Left lobe of liver (tissue), 2 donors: ENCODE data around the gene PASK. TPM values are rescaled to one million over a fixed set of nuclear protein-coding genes. Genes with fewer than 3 reads are reported as not detected.

Experiments used
- ATAC-seq: fragments of 200-7000 bp; cut with Tn5 transposase; one replicate; pipeline ENCODE4 v1.9.1; 2020; ENCODE audit warnings: mild to moderate bottlenecking, moderate library complexity
- DNase-seq: peaks from one replicate; pipeline ENCODE4 v3.0.0-alpha.2; 2020; ENCODE audit warnings: low spot score
- total RNA-seq: library from RNA; stranded (reverse); gene quantifications from one replicate; pipeline ENCODE4 v1.2.1, GENCODE V29; 2021
- donor health status: DM: no; HTN: no; CAD: no; lungs with moderate emphysema.
- donor health status: DM: no; HTN: yes; CAD: no.

Gene PASK
- total RNA-seq, 1 donor from 2014 or later, result 5.0 TPM

DNA sequence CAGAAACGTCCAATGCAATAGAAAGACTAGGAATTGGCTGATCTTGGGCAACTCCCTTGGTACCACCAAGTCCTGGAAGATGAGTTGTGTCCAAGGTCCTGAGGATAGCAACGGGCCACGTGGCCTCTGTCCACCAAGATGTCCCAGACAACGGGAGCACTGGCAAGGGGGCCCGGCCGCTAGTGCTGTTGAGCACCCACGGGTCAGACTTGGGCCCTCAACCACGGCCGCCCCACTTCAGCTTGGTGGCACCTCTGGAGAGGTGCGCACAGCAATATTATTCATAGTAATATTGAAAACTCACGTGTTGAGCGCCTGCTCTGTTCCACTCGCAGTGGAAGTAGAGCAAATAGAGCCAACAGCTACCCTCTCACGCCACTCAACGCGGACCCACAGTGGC, 19.0 kb downstream of the PASK start:
- DNase-seq (no peak), ATAC-seq (no peak)

DNA sequence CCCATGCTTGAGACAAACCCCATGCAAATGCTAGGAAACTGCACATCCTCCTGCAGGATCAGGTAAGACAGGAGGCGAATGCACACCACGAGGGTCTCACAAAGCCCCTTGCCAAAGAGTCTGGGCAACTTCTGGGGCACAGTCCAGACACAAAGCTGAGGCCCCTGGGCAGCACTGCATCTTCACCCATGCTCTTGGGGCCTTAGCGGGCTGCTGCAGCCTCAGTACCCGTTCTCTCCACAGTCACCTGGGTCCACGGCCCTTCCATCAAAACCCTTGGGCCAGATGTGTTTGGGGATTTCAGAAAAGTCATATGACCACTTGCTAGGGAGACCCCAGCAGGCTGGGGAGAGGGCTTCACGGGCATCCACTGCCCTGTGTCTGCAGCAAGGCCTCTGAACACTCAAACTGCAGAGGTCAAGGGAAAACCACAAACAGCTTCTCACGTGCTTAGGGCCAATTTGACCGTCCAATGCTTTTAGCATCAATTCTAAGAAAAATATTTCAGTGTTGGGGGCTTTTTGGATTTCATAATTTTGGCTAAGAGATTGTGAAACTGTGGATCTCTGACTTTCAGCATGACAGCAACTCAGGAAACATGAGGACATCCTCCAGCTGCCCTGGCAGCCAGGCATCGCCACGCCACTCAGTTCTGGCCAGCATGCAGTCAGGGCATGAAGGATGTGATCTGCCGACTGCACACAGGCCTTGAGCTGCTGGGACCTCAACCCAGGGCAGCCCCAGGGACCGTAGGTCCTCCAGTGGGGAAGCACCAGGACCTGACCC, 20.0 kb downstream of the PASK start:
- DNase-seq (no peak), ATAC-seq (no peak)

GRCh38 chr2:241128266-241128665, 21.0 kb downstream of the PASK start:
- DNase-seq (no peak), ATAC-seq (no peak)

- DNase-seq, result no peak
- ATAC-seq, result no peak
Observed at GRCh38 chr2:241126771-241127202, 22.5 kb downstream of the PASK start.

- peak; percentile 79 for DNase-seq
- peak; percentile 53 for ATAC-seq
Observed at GRCh38 chr2:241126201-241126611, 23.1 kb downstream of the PASK start.

DNA sequence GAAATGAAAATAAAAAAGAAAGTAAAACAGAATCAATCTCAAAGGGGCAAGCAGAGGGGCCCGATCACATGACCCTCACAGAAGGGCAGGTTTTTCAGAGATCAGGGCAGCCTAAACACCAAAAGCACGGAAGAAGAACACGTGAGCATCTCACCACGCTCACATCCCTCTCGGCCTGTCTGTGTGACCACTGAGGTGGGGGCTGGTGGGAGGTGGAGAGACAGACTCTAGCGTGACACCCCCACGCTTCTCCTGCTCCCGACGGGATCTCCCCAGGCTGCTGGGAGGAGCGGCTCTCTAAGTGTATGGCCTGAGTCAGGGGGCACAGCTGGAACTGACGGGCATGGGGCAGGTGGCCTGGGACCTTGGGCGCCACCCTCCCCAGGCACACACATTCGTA, 23.6 kb downstream of the PASK start:
- no peak for ATAC-seq
- DNase-seq, result no peak

GRCh38 chr2:241123816-241124536, 25.3 kb downstream of the PASK start:
- peak; percentile 92 for DNase-seq
- ATAC-seq, result peak; percentile 95

- DNase-seq (no peak), ATAC-seq (no peak)
Observed at GRCh38 chr2:241122376-241123002, 26.8 kb downstream of the PASK start.

- no peak for ATAC-seq
- DNase-seq, result no peak
Observed at GRCh38 chr2:241121008-241121407, 28.3 kb downstream of the PASK start.

- ATAC-seq (no peak), DNase-seq (no peak)
Observed at GRCh38 chr2:241120440-241120839, 28.8 kb downstream of the PASK start.

GRCh38 chr2:241118737-241119505, 30.4 kb downstream of the PASK start:
- DNase-seq (no peak), ATAC-seq (no peak)

DNA sequence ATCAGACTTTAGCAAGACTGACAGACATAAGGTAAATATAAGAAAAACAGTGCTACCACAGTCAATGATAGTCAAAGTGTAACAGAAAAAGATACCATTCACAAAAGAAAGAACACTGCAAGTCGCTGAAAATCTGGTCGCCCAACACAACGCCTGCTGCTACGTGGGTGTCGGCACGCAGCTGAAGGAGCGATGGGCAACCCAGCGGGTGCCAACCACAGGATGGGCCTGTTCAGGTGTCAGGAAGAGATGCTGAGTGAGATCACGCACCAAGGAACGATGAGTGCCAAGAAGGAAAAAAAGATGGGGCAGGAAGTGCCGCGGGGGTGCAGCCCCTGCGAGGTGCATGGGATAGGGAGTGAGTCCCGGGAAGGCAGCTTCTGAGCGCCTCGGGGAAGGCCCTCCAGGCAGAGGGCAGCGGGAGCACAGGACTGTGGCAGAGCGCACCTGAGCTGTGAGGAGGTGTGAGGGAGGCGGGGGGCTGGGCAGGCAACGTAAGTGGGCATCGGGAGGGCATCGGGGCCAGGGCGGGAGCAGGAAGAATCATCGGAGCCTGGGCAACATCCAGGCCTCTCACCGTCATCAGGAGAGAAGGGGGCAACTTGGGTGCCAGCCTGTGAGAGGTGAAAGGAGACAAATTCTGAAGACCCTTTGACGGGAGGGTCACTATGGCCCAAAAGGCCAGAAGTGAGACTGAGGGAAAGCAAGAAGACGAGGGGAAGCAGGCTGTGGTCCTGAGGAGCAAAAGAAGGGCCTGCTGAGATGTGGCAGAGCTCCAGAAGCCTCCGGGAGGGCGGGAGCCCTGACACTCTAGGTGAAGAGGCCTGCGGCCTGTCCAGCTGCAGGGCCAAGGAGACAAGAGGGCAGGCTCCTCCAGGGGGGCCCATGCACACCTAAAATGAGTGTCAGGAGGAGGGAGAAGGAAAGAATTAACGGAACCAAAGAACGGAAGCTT, 32.4 kb downstream of the PASK start:
- no peak for ATAC-seq

DNA sequence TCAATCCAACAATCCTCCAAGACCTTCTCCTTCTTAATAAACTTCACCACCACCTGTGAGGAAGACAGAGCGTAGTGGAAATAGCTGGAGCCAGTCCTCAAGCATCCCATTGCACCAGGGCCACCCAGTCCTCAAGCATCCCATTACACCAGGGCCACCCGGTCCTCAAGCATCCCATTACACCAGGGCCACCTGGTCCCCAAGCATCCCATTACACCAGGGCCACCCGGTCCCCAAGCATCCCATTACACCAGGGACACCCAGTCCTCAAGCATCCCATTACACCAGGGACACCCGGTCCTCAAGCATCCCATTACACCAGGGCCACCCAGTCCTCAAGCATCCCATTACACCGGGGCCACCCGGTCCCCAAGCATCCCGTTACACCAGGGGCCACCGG, 33.9 kb downstream of the PASK start:
- ATAC-seq (no peak), DNase-seq (no peak)

More for the DNA sequence above, 32.4 kb downstream of the PASK start:
- DNase-seq, result no peak

GRCh38 chr2:241114836-241115235, 34.4 kb downstream of the PASK start:
- ATAC-seq, result no peak
- DNase-seq, result no peak

- DNase-seq (no peak), ATAC-seq (no peak)
Observed at GRCh38 chr2:241112592-241112991, 36.7 kb downstream of the PASK start.

- no peak for DNase-seq
- ATAC-seq, result no peak
Observed at GRCh38 chr2:241112046-241112445, 37.2 kb downstream of the PASK start.

- ATAC-seq, result no peak
- no peak for DNase-seq
Observed at GRCh38 chr2:241111440-241111805, 37.8 kb downstream of the PASK start.

DNA sequence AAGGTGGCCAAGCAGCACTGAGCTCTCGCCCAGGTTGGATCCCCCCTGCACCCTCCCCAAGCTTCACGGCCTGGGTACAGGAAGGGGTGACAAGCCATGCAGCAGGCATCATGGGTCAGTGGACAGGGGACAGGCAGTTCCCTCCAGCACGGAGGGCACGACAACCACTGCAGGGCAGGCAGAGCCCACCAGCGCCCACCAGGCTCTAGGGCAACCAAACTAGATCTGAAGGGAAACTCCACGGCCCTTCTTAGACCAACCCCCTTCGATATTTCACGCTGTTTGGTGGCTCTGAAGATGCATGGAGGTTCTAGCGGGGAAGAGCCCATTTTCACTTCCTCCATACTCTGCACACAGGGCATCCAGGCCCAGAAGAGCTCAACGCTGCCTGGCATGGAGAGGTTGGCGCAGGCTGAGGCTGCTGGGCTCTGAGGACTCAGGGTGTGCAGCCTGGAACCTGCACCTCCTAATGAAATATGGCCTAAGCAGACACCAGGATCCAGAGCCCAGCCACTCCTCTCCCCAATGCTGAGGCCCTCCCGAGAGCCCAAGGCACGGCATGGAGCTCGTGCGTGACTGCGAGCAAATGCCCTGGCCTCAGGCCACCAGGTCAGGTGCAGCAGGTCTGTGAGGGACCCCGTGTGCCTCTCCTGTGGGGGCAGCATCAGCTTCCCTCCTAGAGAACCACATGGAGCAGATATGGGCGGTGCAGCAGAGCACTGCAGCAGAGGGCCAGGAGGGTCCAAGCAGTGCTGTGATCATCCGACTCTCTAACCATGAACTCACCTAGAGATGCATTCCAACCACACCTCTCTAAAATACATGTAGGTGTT, 38.4 kb downstream of the PASK start:
- DNase-seq, result no peak
- peak; percentile 13 for ATAC-seq

DNA sequence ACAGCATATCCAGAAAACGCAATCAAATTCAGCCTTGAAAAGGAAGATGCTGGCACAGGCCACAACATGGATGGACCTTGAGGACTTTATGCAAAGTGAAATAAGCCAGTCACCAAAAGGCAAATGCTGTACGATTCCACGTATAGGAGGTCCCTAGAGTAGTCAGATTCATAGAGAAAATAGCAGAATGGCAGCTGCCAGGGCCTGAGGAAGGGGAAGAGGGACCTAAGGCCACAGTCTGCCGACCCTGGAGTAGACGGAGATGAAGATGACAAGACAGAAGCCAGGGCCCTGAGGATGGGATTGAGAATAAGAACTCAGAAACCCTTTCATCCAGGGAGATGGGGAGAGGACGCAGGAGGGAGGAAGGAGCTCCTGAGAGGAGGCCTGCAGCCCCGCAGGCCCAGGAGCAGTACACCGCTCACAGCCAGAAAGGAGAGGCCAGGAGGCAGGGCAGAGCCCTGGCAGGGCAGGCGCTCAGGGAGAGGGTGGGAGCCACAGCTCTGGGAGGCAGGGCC, 39.1 kb downstream of the PASK start:
- ATAC-seq (no peak), DNase-seq (no peak)
